CD4-positive, alpha-beta memory T cell (primary cell): Measurements from ENCODE around the gene CACNA1I. TPM values are rescaled to one million over a fixed set of nuclear protein-coding genes. Genes with fewer than 3 reads are reported as not detected.
A peak's percentile ranks its signal among the peaks of the same experiment; 100 is the strongest.

Source experiments
- CTCF ChIA-PET: fragments of 350-600 bp; sonication (Branson Sonifier 250); formaldehyde crosslinking; loops from one replicate; lab custom pipeline; 2021; ENCODE audit warnings: inconsistent platforms; ENCODE audit not compliant: partially characterized antibody; lab: Charles Lee
- POLR2A ChIA-PET: fragments of 350-600 bp; sonication (Branson Sonifier 250); formaldehyde crosslinking; loops from one replicate; lab custom pipeline; 2021; ENCODE audit not compliant: partially characterized antibody; lab: Charles Lee
- DNase-seq, 5 donors: peaks; one replicate each; pipeline versions ENCODE4 v3.0.0 to v3.0.0-alpha.2; 2020 to 2022; ENCODE audit warnings: mixed read lengths in 1 of 5
- H3K27ac ChIP-seq: one replicate; pipeline ENCODE4 v1.7.0; 2013; ENCODE audit warnings: low read depth, low read length
- H3K27me3 ChIP-seq: 2 replicates; pipeline ENCODE4 v1.7.0; 2013; ENCODE audit warnings: mild to moderate bottlenecking, low read length, moderate library complexity; ENCODE audit not compliant: insufficient read depth
- H3K36me3 ChIP-seq: 2 replicates; pipeline ENCODE4 v1.7.0; 2013; ENCODE audit warnings: mild to moderate bottlenecking, low read length, moderate library complexity; ENCODE audit not compliant: insufficient read depth
- H3K4me1 ChIP-seq: 2 replicates; pipeline ENCODE4 v1.7.0; 2013; ENCODE audit warnings: mild to moderate bottlenecking, low read length, moderate library complexity; ENCODE audit not compliant: insufficient read depth
- H3K4me3 ChIP-seq, 2 donors: one replicate each; pipeline ENCODE4 v1.7.0; 2013; ENCODE audit warnings: low read length in 2 of 2, mild to moderate bottlenecking in 1 of 2
- H3K9me3 ChIP-seq, 2 donors: one replicate each; pipeline ENCODE4 v1.7.0; 2013; ENCODE audit warnings: low read length in 2 of 2, control low read depth in 1 of 2; ENCODE audit not compliant: control insufficient read depth in 1 of 2
- H3K27ac Mint-ChIP-seq, 7 donors: one replicate each; pipeline ENCODE4 v1.8.0; 2020 to 2021; ENCODE audit warnings: mixed read lengths in 7 of 7, mild to moderate bottlenecking in 6 of 7, inconsistent platforms in 3 of 7, moderate library complexity in 3 of 7
- H3K27me3 Mint-ChIP-seq, 2 donors: one replicate each; pipeline ENCODE4 v1.8.0; 2020 to 2021; ENCODE audit warnings: mixed read lengths in 2 of 2
- H3K36me3 Mint-ChIP-seq, 2 donors: one replicate each; pipeline ENCODE4 v1.8.0; 2020 to 2021; ENCODE audit warnings: mixed read lengths in 2 of 2, inconsistent platforms in 1 of 2, mild to moderate bottlenecking in 1 of 2
- H3K4me1 Mint-ChIP-seq, 4 donors: one replicate each; pipeline ENCODE4 v1.8.0; 2020 to 2021; ENCODE audit warnings: mixed read lengths in 4 of 4, mild to moderate bottlenecking in 1 of 4
- H3K4me3 Mint-ChIP-seq, 8 donors: one replicate each; pipeline ENCODE4 v1.8.0; 2020 to 2021; ENCODE audit warnings: mixed read lengths in 8 of 8, mild to moderate bottlenecking in 7 of 8, moderate library complexity in 6 of 8, inconsistent platforms in 3 of 8
- H3K9me3 Mint-ChIP-seq, 8 donors: one replicate each; pipeline ENCODE4 v1.8.0; 2020 to 2021; ENCODE audit warnings: mixed read lengths in 8 of 8, mild to moderate bottlenecking in 5 of 8, inconsistent platforms in 3 of 8, moderate library complexity in 1 of 8
- intact Hi-C: fragments of 100-400 bp; cut with micrococcal nuclease; formaldehyde crosslinking; loops from one replicate; pipeline ENCODE4 v1.15.1; 2023
- polyA plus RNA-seq, 2 donors: library from polyadenylated mRNA; unstranded; fragments of 300-500 nt; fragmentation: Illumina TruSeq; gene quantifications; one replicate each; pipeline ENCODE4 v1.2.3, GENCODE V29; 2021
- total RNA-seq, 2 experiments: library from RNA; stranded (reverse); gene quantifications; one replicate each; pipeline ENCODE4 v1.2.3, GENCODE V29; 2021

The CACNA1I gene
- total and polyA plus RNA-seq, 4 experiments from 2014 or later = 0.30 to 58.0 (median 29.7) TPM

DNA sequence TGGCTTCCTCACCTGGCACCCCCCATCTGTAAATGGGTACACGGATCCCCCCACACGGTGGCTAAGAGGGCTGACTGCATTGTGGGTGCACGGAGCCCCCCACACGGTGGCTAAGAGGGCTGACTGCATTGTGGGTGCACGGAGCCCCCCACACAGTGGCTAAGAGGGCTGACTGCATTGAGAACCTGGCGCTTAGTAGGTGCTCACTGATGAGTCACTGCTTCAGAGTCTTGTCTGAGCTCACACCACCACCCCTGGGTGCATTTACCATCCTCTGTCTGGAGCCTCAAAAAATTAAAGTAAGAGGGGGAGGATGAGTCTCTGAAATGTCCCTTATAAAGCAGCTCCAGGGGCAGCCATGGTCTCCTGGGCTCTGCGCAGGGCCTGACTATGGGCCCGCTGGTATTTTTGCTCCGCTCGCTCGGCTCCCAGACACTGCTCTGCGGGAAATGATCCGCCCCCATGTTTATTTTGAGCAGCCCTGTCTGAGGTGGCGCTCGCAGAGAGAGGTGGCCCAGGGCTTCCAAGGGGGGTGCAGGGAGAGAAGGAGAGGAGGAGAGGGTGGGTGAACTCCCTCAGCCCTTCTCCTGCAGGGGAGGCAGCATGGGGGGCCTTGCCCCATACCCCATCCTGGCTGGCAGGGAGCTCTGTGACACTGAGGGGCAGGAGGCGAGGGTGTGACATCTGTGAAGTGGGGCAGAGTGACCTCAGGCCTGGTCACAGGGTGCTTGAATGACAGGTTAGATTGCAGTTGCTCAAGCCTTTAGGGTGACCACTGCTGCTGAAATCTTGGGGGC is 82.6 kb downstream of the CACNA1I start:
- ChIA-PET CTCF (no interaction called here), POLR2A (no interaction called here)
- intact Hi-C loops = no loop called here
- Histone ChIP-seq H3K4me3 (no peak overlapping the region), H3K27me3 (no peaks in the 10 kb centered on the region), H3K9me3 (no peaks in the 10 kb centered on the region), H3K36me3 (no peaks in the 10 kb centered on the region), H3K27ac (no peak overlapping the region), H3K4me1 (peaks cover 16% of the 10 kb centered on the region)
- no peak overlapping the region for H3K4me3 Mint-ChIP-seq
- H3K27ac Mint-ChIP-seq = peak overlapping the region in 1 of 7 donors; percentile 12
- H3K9me3 Mint-ChIP-seq = peaks cover 0 to 2% (median 0%) of the 10 kb centered on the region in 8 donors
- H3K36me3 Mint-ChIP-seq = no peaks in the 10 kb centered on the region
- peak in 1 of 5 donors; percentile 19 for DNase-seq
- no peaks in the 10 kb centered on the region for H3K27me3 Mint-ChIP-seq
- peaks cover 10 to 32% (median 21%) of the 10 kb centered on the region in 4 donors for H3K4me1 Mint-ChIP-seq

GRCh38 chr22:39653787-39654077 is 83.2 kb downstream of the CACNA1I start:
- Histone ChIP-seq H3K27ac (no peak overlapping the region), H3K9me3 (no peaks in the 10 kb centered on the region), H3K27me3 (no peaks in the 10 kb centered on the region), H3K4me1 (peaks cover 22% of the 10 kb centered on the region), H3K36me3 (no peaks in the 10 kb centered on the region), H3K4me3 (no peak overlapping the region)
- ChIA-PET POLR2A (no interaction called here), CTCF (no interaction called here)
- H3K9me3 Mint-ChIP-seq = peaks cover 0 to 2% (median 0%) of the 10 kb centered on the region in 8 donors
- H3K4me3 Mint-ChIP-seq = no peak overlapping the region
- H3K36me3 Mint-ChIP-seq = peaks cover 0 to 2% of the 10 kb centered on the region in 2 donors
- H3K27me3 Mint-ChIP-seq = no peaks in the 10 kb centered on the region
- DNase-seq = no peak
- peaks cover 16 to 38% (median 26%) of the 10 kb centered on the region in 4 donors for H3K4me1 Mint-ChIP-seq
- peak overlapping the region in 1 of 7 donors; percentile 12 for H3K27ac Mint-ChIP-seq
- intact Hi-C loops = no loop called here

DNA sequence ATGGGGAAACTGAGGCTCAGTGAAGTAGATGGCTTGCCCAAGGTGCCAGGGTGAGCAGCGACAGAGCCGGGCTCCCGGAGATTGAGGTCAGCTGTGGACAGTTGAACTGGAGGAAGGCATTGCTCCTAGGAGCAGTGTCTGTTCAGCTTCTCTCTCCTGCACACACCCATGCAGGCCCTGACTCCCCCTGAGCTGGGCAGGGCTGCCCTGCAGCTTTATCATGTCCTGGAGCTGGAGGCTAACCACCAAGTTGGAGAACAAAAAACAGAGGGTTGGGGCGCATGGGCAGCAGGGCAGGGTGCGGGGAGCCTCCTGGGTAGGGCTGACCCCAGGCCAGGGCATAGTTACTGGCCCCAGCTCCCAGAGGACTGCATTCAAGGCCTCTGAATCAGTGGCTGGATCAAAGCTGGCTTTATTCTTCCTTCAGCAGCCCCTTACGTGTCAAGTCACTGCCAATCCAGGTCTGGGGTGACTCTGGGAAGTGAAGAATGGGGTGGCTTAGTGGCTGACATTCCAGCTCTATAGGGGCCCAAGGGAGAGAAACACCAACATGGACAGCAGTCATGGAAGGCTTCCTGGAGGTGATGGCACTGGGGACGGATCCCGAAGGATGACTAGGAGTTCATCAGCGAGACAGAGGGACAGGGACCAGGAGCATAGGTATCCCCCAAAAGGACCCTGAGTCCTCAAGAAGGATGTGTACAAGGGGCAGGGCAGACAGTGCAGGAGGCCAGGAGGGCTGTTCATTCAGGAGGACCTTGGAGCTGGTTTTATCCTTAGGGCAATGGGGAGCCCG is 83.8 kb downstream of the CACNA1I start:
- Mint-ChIP-seq H3K27ac (peak overlapping the region in 2 of 7 donors; percentile 39 to 84), H3K4me3 (peak overlapping the region in 1 of 8 donors; percentile 55), H3K27me3 (no peaks in the 10 kb centered on the region), H3K4me1 (peaks cover 19 to 44% (median 31%) of the 10 kb centered on the region in 4 donors), H3K9me3 (peaks cover 0 to 2% (median 0%) of the 10 kb centered on the region in 8 donors), H3K36me3 (peaks cover 0 to 2% of the 10 kb centered on the region in 2 donors)
- ChIA-PET CTCF (no interaction called here), POLR2A (no interaction called here)
- no peaks in the 10 kb centered on the region for H3K27me3 ChIP-seq
- H3K9me3 ChIP-seq = no peaks in the 10 kb centered on the region
- peaks cover 28% of the 10 kb centered on the region for H3K4me1 ChIP-seq
- no peak overlapping the region for H3K27ac ChIP-seq
- H3K4me3 ChIP-seq = no peak overlapping the region
- intact Hi-C loops = no loop called here
- H3K36me3 ChIP-seq = no peaks in the 10 kb centered on the region
- peak in 1 of 5 donors; percentile 13 for DNase-seq

DNA sequence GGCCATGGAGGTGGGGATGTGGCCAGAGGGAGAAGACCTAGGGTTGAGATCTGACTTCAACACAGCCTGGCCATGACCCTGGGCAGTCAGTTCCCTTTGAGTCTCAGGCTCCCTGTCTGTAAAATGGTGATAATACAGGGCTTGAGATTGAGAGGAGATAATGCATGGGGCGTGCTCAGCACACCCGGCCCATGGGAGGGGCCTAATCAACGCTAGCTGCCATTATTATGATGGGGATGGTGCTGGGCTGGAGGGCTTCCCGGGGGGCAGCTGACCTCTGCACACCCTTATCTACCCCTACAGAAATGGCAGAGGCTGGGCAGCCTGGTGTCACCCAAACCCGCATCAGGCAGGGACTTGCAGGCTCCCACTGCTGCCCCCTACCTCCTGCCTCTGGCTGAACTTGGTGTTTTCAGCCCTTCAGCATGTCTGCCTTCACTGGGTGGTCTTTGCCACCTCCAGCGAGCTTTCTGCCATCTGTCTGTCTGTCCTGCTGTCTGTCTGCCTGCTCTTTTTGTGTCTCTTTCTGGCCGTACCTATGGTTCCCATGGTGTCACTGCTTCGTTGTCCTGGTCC is 84.5 kb downstream of the CACNA1I start:
- Mint-ChIP-seq H3K4me1 (peaks cover 24 to 52% (median 37%) of the 10 kb centered on the region in 4 donors), H3K36me3 (peaks cover 0 to 2% of the 10 kb centered on the region in 2 donors), H3K9me3 (peaks cover 0 to 2% (median 0%) of the 10 kb centered on the region in 8 donors), H3K4me3 (no peak overlapping the region), H3K27me3 (no peaks in the 10 kb centered on the region), H3K27ac (peak overlapping the region in 4 of 7 donors; percentile 49 to 90 (median 84))
- no peaks in the 10 kb centered on the region for H3K27me3 ChIP-seq
- intact Hi-C loops = no loop called here
- H3K27ac ChIP-seq = no peak overlapping the region
- POLR2A ChIA-PET = no interaction called here
- H3K36me3 ChIP-seq = no peaks in the 10 kb centered on the region
- H3K4me1 ChIP-seq = peaks cover 35% of the 10 kb centered on the region
- DNase-seq = peak in 1 of 5 donors; percentile 4
- no peak overlapping the region for H3K4me3 ChIP-seq
- CTCF ChIA-PET = no interaction called here
- no peaks in the 10 kb centered on the region for H3K9me3 ChIP-seq

GRCh38 chr22:39655831-39656230 is 85.3 kb downstream of the CACNA1I start:
- H3K9me3 ChIP-seq = no peaks in the 10 kb centered on the region
- H3K36me3 ChIP-seq = no peaks in the 10 kb centered on the region
- intact Hi-C loops = no loop called here
- H3K4me3 ChIP-seq = no peak overlapping the region
- Mint-ChIP-seq H3K4me3 (no peak overlapping the region), H3K27ac (peak overlapping the region in 3 of 7 donors; percentile 49 to 90 (median 85)), H3K27me3 (no peaks in the 10 kb centered on the region), H3K4me1 (peaks cover 28 to 59% (median 41%) of the 10 kb centered on the region in 4 donors), H3K9me3 (peaks cover 0 to 2% (median 0%) of the 10 kb centered on the region in 8 donors), H3K36me3 (peaks cover 2 to 4% of the 10 kb centered on the region in 2 donors)
- ChIA-PET CTCF (no interaction called here), POLR2A (interaction anchor here (0.8 to 1.2 kb wide), 3 partner anchors 34 to 328 kb away, joined by 3 read pairs; no protein-coding TSS in a partner anchor)
- peaks cover 41% of the 10 kb centered on the region for H3K4me1 ChIP-seq
- peak in 1 of 5 donors; percentile 19 for DNase-seq
- no peak overlapping the region for H3K27ac ChIP-seq
- no peaks in the 10 kb centered on the region for H3K27me3 ChIP-seq

GRCh38 chr22:39656495-39657490 is 86.2 kb downstream of the CACNA1I start:
- peaks cover 3 to 9% of the 10 kb centered on the region in 2 donors for H3K36me3 Mint-ChIP-seq
- peaks cover 0 to 2% (median 0%) of the 10 kb centered on the region in 8 donors for H3K9me3 Mint-ChIP-seq
- no peaks in the 10 kb centered on the region for H3K9me3 ChIP-seq
- H3K4me1 ChIP-seq = peaks cover 51% of the 10 kb centered on the region
- ChIA-PET POLR2A (interaction anchor here (0.8 to 2.0 kb wide), 5 partner anchors 14 to 327 kb away, joined by 3 to 5 read pairs (median 3); no protein-coding TSS in a partner anchor), CTCF (no interaction called here)
- intact Hi-C loops = no loop called here
- peak in 1 of 5 donors; percentile 3 for DNase-seq
- peak overlapping the region in 6 of 7 donors; percentile 53 to 92 (median 86) for H3K27ac Mint-ChIP-seq
- H3K27me3 Mint-ChIP-seq = no peaks in the 10 kb centered on the region
- no peaks in the 10 kb centered on the region for H3K36me3 ChIP-seq
- H3K4me3 ChIP-seq = no peak overlapping the region
- no peak overlapping the region for H3K27ac ChIP-seq
- peak overlapping the region in 4 of 8 donors; percentile 36 to 92 (median 63) for H3K4me3 Mint-ChIP-seq
- no peaks in the 10 kb centered on the region for H3K27me3 ChIP-seq
- H3K4me1 Mint-ChIP-seq = peaks cover 34 to 67% (median 48%) of the 10 kb centered on the region in 4 donors
